Measurements from ENCODE around the gene KMT2C. TPM values are rescaled to one million over a fixed set of nuclear protein-coding genes. Genes with fewer than 3 reads are reported as not detected.
"Not testable (repeated sequence)": the region's sequence is repeated elsewhere in the genome, so short reads cannot be mapped to it uniquely, and the experiment has no call there.

KMT2C gene
- total RNA-seq, 3 donors from 2014 or later (not counting 1 experiment from before 2014, with no cell fraction given): 159 to 177 (median 167) TPM

GRCh38 chr7:152442330-152442835, 6.6 kb upstream of the KMT2C start:
- DNase-seq (no peak), ATAC-seq (no peak)
- peaks cover 1% of the 10 kb centered on the region for H3K4me1 ChIP-seq (ENCODE audit: control insufficient read depth, insufficient read depth, low read length)
- Mint-ChIP-seq H3K27me3 (ENCODE audit: low read depth in 2 of 2) (peaks cover 0 to 8% of the 10 kb centered on the region in 2 donors), H3K4me1 (peaks cover 2 to 3% of the 10 kb centered on the region in 2 donors), H3K9me3 (no peaks in the 10 kb centered on the region), H3K4me3 (no peak overlapping the region), H3K36me3 (no peaks in the 10 kb centered on the region), H3K27ac (no peak overlapping the region)
- WGBS (ENCODE audit: insufficient coverage): 95% methylated on average over 6 of the region's 7 CpGs
- no peak overlapping the region for H3K4me3 ChIP-seq (ENCODE audit: low read length)
- no peak overlapping the region for H3K27ac ChIP-seq (ENCODE audit: low read length)
- no peak for TF ChIP-seq CTCF (IDR thresholded peaks at IDR 0.05)
- H3K27me3 ChIP-seq (ENCODE audit: control insufficient read depth, insufficient read depth, low read length): no peaks in the 10 kb centered on the region
- no peaks in the 10 kb centered on the region for H3K36me3 ChIP-seq (ENCODE audit: control insufficient read depth, insufficient read depth, low read length)
- no peaks in the 10 kb centered on the region for H3K9me3 ChIP-seq (ENCODE audit: control insufficient read depth, insufficient read depth, low read length)
- intact Hi-C loops (cut with micrococcal nuclease): no loop called here

GRCh38 chr7:152441810-152442209, 6.0 kb upstream of the KMT2C start:
- ATAC-seq; H3K4me1 ChIP-seq (ENCODE audit: control insufficient read depth, insufficient read depth, low read length); H3K9me3 Mint-ChIP-seq; intact Hi-C loops (cut with micrococcal nuclease); H3K36me3 Mint-ChIP-seq; H3K9me3 ChIP-seq (ENCODE audit: control insufficient read depth, insufficient read depth, low read length); H3K27me3 Mint-ChIP-seq (ENCODE audit: low read depth in 2 of 2); H3K4me1 Mint-ChIP-seq; H3K36me3 ChIP-seq (ENCODE audit: control insufficient read depth, insufficient read depth, low read length); H3K27me3 ChIP-seq (ENCODE audit: control insufficient read depth, insufficient read depth, low read length); H3K4me3 ChIP-seq (ENCODE audit: low read length); H3K4me3 Mint-ChIP-seq; H3K27ac Mint-ChIP-seq; H3K27ac ChIP-seq (ENCODE audit: low read length); DNase-seq: not testable (repeated sequence)
- WGBS (ENCODE audit: insufficient coverage): 93% methylated on average over 4 of the region's 8 CpGs

GRCh38 chr7:152441168-152441567, 5.4 kb upstream of the KMT2C start:
- H3K9me3 ChIP-seq (ENCODE audit: control insufficient read depth, insufficient read depth, low read length); H3K36me3 ChIP-seq (ENCODE audit: control insufficient read depth, insufficient read depth, low read length); intact Hi-C loops (cut with micrococcal nuclease); H3K4me1 ChIP-seq (ENCODE audit: control insufficient read depth, insufficient read depth, low read length); ATAC-seq; H3K27ac Mint-ChIP-seq; H3K4me3 Mint-ChIP-seq; H3K36me3 Mint-ChIP-seq; H3K4me3 ChIP-seq (ENCODE audit: low read length); DNase-seq; H3K9me3 Mint-ChIP-seq; H3K27me3 ChIP-seq (ENCODE audit: control insufficient read depth, insufficient read depth, low read length); H3K4me1 Mint-ChIP-seq; H3K27me3 Mint-ChIP-seq (ENCODE audit: low read depth in 2 of 2); H3K27ac ChIP-seq (ENCODE audit: low read length): not testable (repeated sequence)
- WGBS (ENCODE audit: insufficient coverage): 75% methylated on average over 7 of the region's 7 CpGs

- H3K27ac ChIP-seq (ENCODE audit: low read length); intact Hi-C loops (cut with micrococcal nuclease); H3K36me3 Mint-ChIP-seq; H3K27me3 ChIP-seq (ENCODE audit: control insufficient read depth, insufficient read depth, low read length); H3K36me3 ChIP-seq (ENCODE audit: control insufficient read depth, insufficient read depth, low read length); DNase-seq; ATAC-seq; H3K9me3 Mint-ChIP-seq; H3K4me1 ChIP-seq (ENCODE audit: control insufficient read depth, insufficient read depth, low read length); H3K4me3 Mint-ChIP-seq; H3K4me3 ChIP-seq (ENCODE audit: low read length); H3K27me3 Mint-ChIP-seq (ENCODE audit: low read depth in 2 of 2); H3K9me3 ChIP-seq (ENCODE audit: control insufficient read depth, insufficient read depth, low read length): not testable (repeated sequence)
- WGBS (ENCODE audit: insufficient coverage): 73% methylated on average over 3 of the region's 4 CpGs
- Mint-ChIP-seq H3K27ac (peak overlapping the region in 1 of 2 donors; percentile 90), H3K4me1 (peaks cover 25 to 27% of the 10 kb centered on the region in 2 donors)
These were observed 2.2 kb upstream of the KMT2C start for GRCh38 chr7:152438017-152438416.

GRCh38 chr7:152436931-152437575, 1.2 kb upstream of the KMT2C start:
- H3K36me3 Mint-ChIP-seq; H3K27me3 ChIP-seq (ENCODE audit: control insufficient read depth, insufficient read depth, low read length); H3K4me1 ChIP-seq (ENCODE audit: control insufficient read depth, insufficient read depth, low read length); H3K27me3 Mint-ChIP-seq (ENCODE audit: low read depth in 2 of 2); ATAC-seq; H3K9me3 Mint-ChIP-seq; H3K9me3 ChIP-seq (ENCODE audit: control insufficient read depth, insufficient read depth, low read length); H3K36me3 ChIP-seq (ENCODE audit: control insufficient read depth, insufficient read depth, low read length): not testable (repeated sequence)
- intact Hi-C loops (cut with micrococcal nuclease): loop anchor here (1.0 kb wide), 1 partner anchor 26 kb away; no protein-coding TSS in a partner anchor
- Mint-ChIP-seq H3K27ac (peak overlapping the region; percentile 89 to 90), H3K4me3 (peak overlapping the region; percentile 91), H3K4me1 (peaks cover 25 to 27% of the 10 kb centered on the region in 2 donors)
- WGBS (ENCODE audit: insufficient coverage): 22% methylated on average over 11 of the region's 22 CpGs
- peak in 1 of 2 donors; percentile 15 for DNase-seq
- Histone ChIP-seq H3K27ac (ENCODE audit: low read length) (peak overlapping the region; percentile 91), H3K4me3 (ENCODE audit: low read length) (peak overlapping the region; percentile 66)

Data from natural killer cell (primary cell).